ENCODE data around the gene TRIM60.
"Not testable (repeated sequence)": the region's sequence is repeated elsewhere in the genome, so short reads cannot be mapped to it uniquely, and the experiment has no call there.

Gene TRIM60

DNA sequence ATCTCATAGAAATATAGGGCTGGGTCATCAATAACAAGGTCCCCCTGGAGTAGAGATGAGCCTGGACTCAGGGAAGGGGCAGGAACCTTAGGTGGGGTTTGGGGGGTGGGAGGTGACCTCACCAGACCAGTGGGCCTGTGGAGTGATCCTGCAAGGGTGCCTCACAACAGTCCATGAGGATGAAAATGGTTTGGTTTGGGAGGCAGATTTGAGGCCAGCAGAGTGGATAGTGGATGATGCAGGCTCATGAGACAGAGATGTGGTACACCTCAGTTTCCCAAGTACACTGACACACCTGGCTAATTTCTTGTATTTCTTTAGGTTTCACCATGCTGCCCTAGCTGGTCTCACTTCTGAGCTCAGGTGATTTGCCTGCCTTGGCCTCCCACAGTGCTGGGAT is 18.1 kb upstream of the TRIM60 start:
- Mint-ChIP-seq H3K4me3 (no peak overlapping the region), H3K4me1 (ENCODE audit: low read depth) (peaks cover 12% of the 10 kb centered on the region), H3K36me3 (ENCODE audit: low read depth) (no peaks in the 10 kb centered on the region), H3K9me3 (no peaks in the 10 kb centered on the region), H3K27ac (no peak overlapping the region), H3K27me3 (peaks cover 9% of the 10 kb centered on the region)

DNA sequence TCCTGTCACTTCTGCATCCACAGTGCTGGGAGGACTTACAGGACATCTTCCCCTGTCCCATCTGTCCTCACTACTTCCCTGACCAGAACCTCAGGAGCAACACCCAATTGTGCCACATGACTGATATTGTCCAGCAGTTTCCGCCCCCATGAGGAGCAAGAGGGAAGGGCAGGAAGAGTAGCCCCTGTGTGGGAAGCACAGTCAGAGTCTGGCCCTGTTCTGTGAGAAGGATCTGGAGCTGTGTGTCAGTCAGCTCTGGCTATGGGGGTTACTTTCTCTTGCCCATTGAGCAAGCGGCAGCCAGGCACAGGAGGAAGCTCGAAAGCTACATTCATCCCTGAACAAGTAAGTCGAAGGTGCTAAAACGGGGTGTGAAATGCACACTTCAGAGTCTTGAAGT is 14.8 kb upstream of the TRIM60 start:
- no peak overlapping the region for H3K27ac Mint-ChIP-seq
- H3K9me3 Mint-ChIP-seq, result no peaks in the 10 kb centered on the region
- peaks cover 5% of the 10 kb centered on the region for H3K27me3 Mint-ChIP-seq
- H3K36me3 Mint-ChIP-seq (ENCODE audit: low read depth), result no peaks in the 10 kb centered on the region
- no peaks in the 10 kb centered on the region for H3K4me1 Mint-ChIP-seq (ENCODE audit: low read depth)
- H3K4me3 Mint-ChIP-seq, result no peak overlapping the region

DNA sequence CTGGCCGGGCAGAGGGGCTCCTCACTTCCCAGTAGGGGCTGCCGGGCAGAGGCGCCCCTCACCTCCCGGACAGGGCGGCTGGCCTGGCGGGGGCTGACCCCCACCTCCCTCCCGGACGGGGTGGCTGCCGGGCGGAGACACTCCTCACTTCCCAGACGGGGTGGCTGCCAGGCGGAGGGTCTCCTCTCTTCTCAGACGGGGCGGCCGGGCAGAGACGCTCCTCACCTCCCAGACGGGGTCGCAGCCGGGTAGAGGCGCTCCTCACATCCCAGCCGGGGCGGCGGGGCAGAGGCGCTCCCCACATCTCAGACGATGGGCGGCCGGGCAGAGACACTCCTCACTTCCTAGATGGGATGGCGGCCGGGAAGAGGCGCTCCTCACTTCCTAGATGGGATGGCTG is 11.8 kb upstream of the TRIM60 start:
- H3K36me3 Mint-ChIP-seq (ENCODE audit: low read depth); H3K27ac Mint-ChIP-seq; H3K9me3 Mint-ChIP-seq; H3K27me3 Mint-ChIP-seq; H3K4me1 Mint-ChIP-seq (ENCODE audit: low read depth); H3K4me3 Mint-ChIP-seq: not testable (repeated sequence)

DNA sequence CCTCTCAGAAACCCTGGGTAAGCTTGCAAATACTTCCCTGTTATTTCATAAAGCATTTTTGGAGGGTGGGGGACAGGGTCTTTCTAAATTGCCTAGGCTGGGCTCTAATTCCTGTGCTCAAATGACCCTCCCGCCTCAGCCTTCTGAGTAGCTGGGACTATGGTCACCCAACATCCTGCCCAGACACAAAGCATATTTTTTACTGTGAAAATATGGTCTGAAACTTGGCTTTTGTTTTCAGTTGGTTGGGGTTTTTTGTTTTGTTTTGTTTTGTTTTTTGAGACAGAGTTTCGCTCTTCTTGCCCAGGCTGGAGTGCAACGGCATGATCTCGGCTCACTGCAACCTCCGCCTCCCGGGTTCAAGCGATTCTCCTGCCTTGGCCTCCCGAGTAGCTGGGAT is 6.0 kb upstream of the TRIM60 start:
- not testable (repeated sequence) for H3K27me3 Mint-ChIP-seq

GRCh38 chr4:165027762-165028402 is 3.9 kb upstream of the TRIM60 start:
- Mint-ChIP-seq H3K27ac (no peak overlapping the region), H3K36me3 (ENCODE audit: low read depth) (no peaks in the 10 kb centered on the region), H3K27me3 (no peaks in the 10 kb centered on the region)

More for the DNA sequence above, 6.0 kb upstream of the TRIM60 start:
- not testable (repeated sequence) for H3K9me3 Mint-ChIP-seq; H3K4me3 Mint-ChIP-seq; H3K36me3 Mint-ChIP-seq (ENCODE audit: low read depth); H3K4me1 Mint-ChIP-seq (ENCODE audit: low read depth); H3K27ac Mint-ChIP-seq

GRCh38 chr4:165048170-165048569 is 16.4 kb downstream of the TRIM60 start:
- Mint-ChIP-seq H3K4me1 (ENCODE audit: low read depth) (no peaks in the 10 kb centered on the region), H3K4me3 (no peak overlapping the region), H3K27ac (no peak overlapping the region), H3K27me3 (no peaks in the 10 kb centered on the region), H3K36me3 (ENCODE audit: low read depth) (no peaks in the 10 kb centered on the region), H3K9me3 (no peaks in the 10 kb centered on the region)

More at GRCh38 chr4:165027762-165028402, 3.9 kb upstream of the TRIM60 start:
- Mint-ChIP-seq H3K4me1 (ENCODE audit: low read depth) (no peaks in the 10 kb centered on the region), H3K4me3 (no peak overlapping the region), H3K9me3 (no peaks in the 10 kb centered on the region)

- no peak overlapping the region for H3K27ac Mint-ChIP-seq
- H3K36me3 Mint-ChIP-seq (ENCODE audit: low read depth), result no peaks in the 10 kb centered on the region
- no peaks in the 10 kb centered on the region for H3K27me3 Mint-ChIP-seq
- no peaks in the 10 kb centered on the region for H3K4me1 Mint-ChIP-seq (ENCODE audit: low read depth)
- H3K9me3 Mint-ChIP-seq, result no peaks in the 10 kb centered on the region
- H3K4me3 Mint-ChIP-seq, result no peak overlapping the region
Observed at GRCh38 chr4:165052627-165053026, 20.8 kb downstream of the TRIM60 start.

- H3K27ac Mint-ChIP-seq, result no peak within 1 kb of the TSS
- no peak within 1 kb of the TSS for H3K4me3 Mint-ChIP-seq
- H3K36me3 Mint-ChIP-seq (ENCODE audit: low read depth), result no peaks in the 10 kb centered on the region
- no peaks in the 10 kb centered on the region for H3K27me3 Mint-ChIP-seq
- no peaks in the 10 kb centered on the region for H3K9me3 Mint-ChIP-seq
- no peaks in the 10 kb centered on the region for H3K4me1 Mint-ChIP-seq (ENCODE audit: low read depth)
Observed at GRCh38 chr4:165053645-165054044, 21.8 kb downstream of the TRIM60 start, which contains the start of gene TRIM75. Gene TRIM75, plus strand, starts transcription at chr4:165053866. Its CDS starts 5,282 bp downstream, at chr4:165059148.

GRCh38 chr4:165055601-165056000 is 23.8 kb downstream of the TRIM60 start:
- Mint-ChIP-seq H3K4me3 (no peak overlapping the region), H3K9me3 (no peaks in the 10 kb centered on the region), H3K4me1 (ENCODE audit: low read depth) (no peaks in the 10 kb centered on the region), H3K27ac (no peak overlapping the region), H3K36me3 (ENCODE audit: low read depth) (no peaks in the 10 kb centered on the region), H3K27me3 (no peaks in the 10 kb centered on the region)

DNA sequence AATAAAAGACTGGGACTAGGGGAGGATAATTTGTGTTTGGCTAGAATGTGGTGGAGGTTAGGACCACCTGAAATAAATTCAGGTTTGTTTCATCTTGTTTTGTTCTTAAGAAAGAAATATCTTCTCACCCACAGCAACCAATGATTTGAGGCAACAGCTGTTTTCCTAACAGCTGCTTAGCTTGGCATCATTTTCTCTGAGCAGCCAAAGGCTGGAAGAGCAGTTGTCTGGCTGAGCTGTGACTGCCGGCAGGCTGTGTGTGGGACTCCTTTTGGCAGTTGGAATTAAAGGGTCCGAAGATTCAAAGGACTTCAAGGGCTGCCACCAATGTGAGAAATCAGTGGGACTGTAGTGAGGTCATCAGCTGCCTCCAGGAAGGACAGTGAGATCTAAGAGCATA is 26.9 kb downstream of the TRIM60 start:
- no peaks in the 10 kb centered on the region for H3K36me3 Mint-ChIP-seq (ENCODE audit: low read depth)

DNA sequence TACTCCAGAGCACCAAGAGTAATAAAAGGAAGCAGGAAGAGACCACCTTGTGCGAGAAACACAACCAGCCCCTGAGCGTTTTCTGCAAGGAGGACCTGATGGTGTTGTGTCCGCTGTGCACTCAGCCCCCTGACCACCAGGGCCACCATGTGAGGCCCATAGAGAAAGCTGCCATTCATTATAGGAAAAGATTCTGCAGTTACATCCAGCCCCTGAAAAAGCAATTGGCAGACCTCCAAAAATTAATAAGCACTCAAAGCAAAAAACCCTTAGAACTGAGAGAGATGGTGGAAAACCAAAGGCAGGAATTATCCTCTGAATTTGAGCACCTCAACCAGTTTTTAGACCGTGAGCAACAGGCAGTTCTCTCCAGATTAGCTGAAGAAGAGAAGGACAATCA is 27.6 kb downstream of the TRIM60 start:
- H3K27ac Mint-ChIP-seq, result no peak overlapping the region
- H3K27me3 Mint-ChIP-seq, result no peaks in the 10 kb centered on the region

More for the DNA sequence above, 26.9 kb downstream of the TRIM60 start:
- Mint-ChIP-seq H3K27ac (no peak overlapping the region), H3K4me3 (no peak overlapping the region), H3K4me1 (ENCODE audit: low read depth) (no peaks in the 10 kb centered on the region), H3K27me3 (no peaks in the 10 kb centered on the region), H3K9me3 (no peaks in the 10 kb centered on the region)

DNA sequence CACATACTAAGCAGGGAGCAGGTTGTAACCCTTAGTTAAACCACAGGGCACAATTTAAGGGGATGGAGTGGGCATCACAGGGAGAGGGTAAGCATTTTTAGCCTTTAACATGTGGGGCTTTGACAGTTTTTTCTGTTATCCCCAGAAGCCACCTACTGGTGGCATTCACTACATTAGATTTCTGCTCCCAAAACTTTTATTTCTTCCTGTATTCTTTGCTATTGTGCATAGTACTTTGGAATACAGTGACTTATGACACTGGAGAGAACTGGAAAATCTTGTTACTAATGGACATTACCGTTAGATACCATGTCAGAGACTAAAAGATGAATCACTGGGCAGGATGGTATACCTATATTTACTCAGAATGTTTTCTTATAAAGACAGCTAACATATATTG is 29.1 kb downstream of the TRIM60 start:
- Mint-ChIP-seq H3K36me3 (ENCODE audit: low read depth) (no peaks in the 10 kb centered on the region), H3K27ac (no peak overlapping the region), H3K4me1 (ENCODE audit: low read depth) (no peaks in the 10 kb centered on the region), H3K27me3 (no peaks in the 10 kb centered on the region), H3K4me3 (no peak overlapping the region), H3K9me3 (no peaks in the 10 kb centered on the region)

More for the DNA sequence above, 27.6 kb downstream of the TRIM60 start:
- Mint-ChIP-seq H3K4me1 (ENCODE audit: low read depth) (no peaks in the 10 kb centered on the region), H3K4me3 (no peak overlapping the region), H3K36me3 (ENCODE audit: low read depth) (no peaks in the 10 kb centered on the region), H3K9me3 (no peaks in the 10 kb centered on the region)

DNA sequence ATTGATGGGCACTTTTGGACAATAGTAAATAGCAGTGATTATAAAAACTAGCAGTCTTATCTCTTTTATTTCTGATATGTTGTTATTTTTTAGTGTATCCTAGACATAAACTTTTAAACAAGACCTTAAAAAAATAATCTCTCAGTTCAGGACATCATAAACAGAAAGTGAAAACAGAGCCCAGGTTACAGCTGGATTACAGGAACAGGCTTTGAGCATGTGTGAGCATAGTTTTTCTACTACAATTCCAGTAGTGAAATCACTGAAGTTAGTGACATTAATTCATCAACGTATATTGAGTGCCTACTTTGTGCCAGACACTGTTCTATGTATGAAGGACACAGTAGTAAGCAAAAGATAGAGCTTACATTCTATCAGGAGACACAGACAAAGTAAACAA is 38.8 kb downstream of the TRIM60 start:
- H3K4me1 Mint-ChIP-seq (ENCODE audit: low read depth), result no peaks in the 10 kb centered on the region
- no peak overlapping the region for H3K4me3 Mint-ChIP-seq
- H3K36me3 Mint-ChIP-seq (ENCODE audit: low read depth), result peaks cover 7% of the 10 kb centered on the region
- no peaks in the 10 kb centered on the region for H3K9me3 Mint-ChIP-seq
- no peak overlapping the region for H3K27ac Mint-ChIP-seq
- H3K27me3 Mint-ChIP-seq, result no peaks in the 10 kb centered on the region

DNA sequence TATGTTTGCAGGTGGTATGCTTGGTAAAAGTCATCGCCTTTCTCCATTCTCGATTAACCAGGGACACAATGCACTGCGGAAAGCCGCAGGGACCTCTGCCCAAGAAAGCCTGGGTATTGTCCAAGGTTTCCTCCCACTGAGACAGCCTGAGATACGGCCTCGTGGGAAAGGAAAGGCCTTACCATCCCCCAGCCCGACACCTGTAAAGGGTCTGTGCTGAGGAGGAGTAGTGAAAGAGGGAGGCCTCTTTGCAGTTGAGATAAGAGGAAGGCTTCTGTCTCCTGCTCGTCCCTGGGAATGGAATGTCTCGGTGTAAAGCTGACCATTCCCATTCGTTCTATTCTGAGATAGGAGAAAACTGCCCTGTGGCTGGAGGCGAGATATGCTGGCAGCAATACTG is 41.5 kb downstream of the TRIM60 start:
- peaks cover 25% of the 10 kb centered on the region for H3K36me3 Mint-ChIP-seq (ENCODE audit: low read depth)
- not testable (repeated sequence) for H3K4me1 Mint-ChIP-seq (ENCODE audit: low read depth); H3K9me3 Mint-ChIP-seq; H3K27me3 Mint-ChIP-seq; H3K27ac Mint-ChIP-seq; H3K4me3 Mint-ChIP-seq

GRCh38 chr4:165077034-165077578 is 45.3 kb downstream of the TRIM60 start:
- Mint-ChIP-seq H3K36me3 (ENCODE audit: low read depth) (peaks cover 39% of the 10 kb centered on the region), H3K27me3 (no peaks in the 10 kb centered on the region), H3K4me3 (no peak overlapping the region), H3K9me3 (no peaks in the 10 kb centered on the region), H3K27ac (no peak overlapping the region), H3K4me1 (ENCODE audit: low read depth) (no peaks in the 10 kb centered on the region)

- peaks cover 35% of the 10 kb centered on the region for H3K36me3 Mint-ChIP-seq (ENCODE audit: low read depth)
- H3K27ac Mint-ChIP-seq, result no peak overlapping the region
- H3K4me3 Mint-ChIP-seq, result no peak overlapping the region
- no peaks in the 10 kb centered on the region for H3K9me3 Mint-ChIP-seq
- no peaks in the 10 kb centered on the region for H3K4me1 Mint-ChIP-seq (ENCODE audit: low read depth)
- no peaks in the 10 kb centered on the region for H3K27me3 Mint-ChIP-seq
Observed at GRCh38 chr4:165079476-165079875, 47.7 kb downstream of the TRIM60 start.
